Measurements from ENCODE around the gene CMKLR1. TPM values are rescaled to one million over a fixed set of nuclear protein-coding genes. Genes with fewer than 3 reads are reported as not detected.

The CMKLR1 gene
- total RNA-seq, 1 experiment from 2014 or later, result 0.66 TPM

DNA sequence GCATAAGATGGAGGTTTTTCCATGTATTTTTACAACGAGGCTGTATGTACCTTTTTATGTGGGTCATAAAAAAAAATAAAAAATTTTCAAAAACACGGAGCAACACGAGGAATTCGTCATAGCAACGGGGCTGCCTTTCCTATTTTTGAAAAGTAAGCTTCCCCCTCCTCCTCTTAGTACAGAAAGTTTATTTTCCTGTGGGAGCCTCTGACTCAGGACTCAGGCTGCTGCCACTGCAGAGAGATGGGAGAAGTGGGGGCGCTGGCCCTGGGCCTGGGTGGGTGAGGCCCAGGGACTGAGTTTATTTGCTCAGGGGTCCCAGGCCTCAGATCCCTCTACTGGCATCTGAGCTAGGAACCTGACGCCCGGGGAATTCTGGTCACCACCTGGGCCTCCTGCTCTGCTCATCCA lies 10.2 kb upstream of the CMKLR1 start:
- Mint-ChIP-seq H3K4me3 (no peak overlapping the region), H3K36me3 (ENCODE audit: insufficient read depth in 1 of 3, low read depth in 3 of 3) (no peaks in the 10 kb centered on the region)
- no peak overlapping the region for H3K27ac ChIP-seq (ENCODE audit: insufficient read length, low read depth, low read length)

More for the DNA sequence above, 10.2 kb upstream of the CMKLR1 start:
- Histone ChIP-seq H3K56ac (ENCODE audit: insufficient read length, low read depth, low read length) (no peak overlapping the region), H3K4me2 (ENCODE audit: insufficient read depth, insufficient read length, low read length) (no peak overlapping the region), H4K8ac (replicated peaks; ENCODE audit: insufficient read length, low read depth, low read length) (no peak overlapping the region), H2BK120ac (ENCODE audit: low read depth, low read length, poor library complexity, severe bottlenecking) (no peak overlapping the region), H2BK20ac (ENCODE audit: low read depth, low read length, poor library complexity, severe bottlenecking) (no peak overlapping the region), H4K5ac (ENCODE audit: insufficient read length, low read depth, low read length) (no peak overlapping the region), H3K18ac (ENCODE audit: insufficient read length, low read depth, low read length) (no peak overlapping the region), H3K9ac (ENCODE audit: extremely low read depth, insufficient read length, low read length) (no peak overlapping the region), H2AK5ac (ENCODE audit: insufficient read length, low read length) (no peak overlapping the region), H2BK15ac (ENCODE audit: low read depth, low read length) (no peak overlapping the region), H3K14ac (ENCODE audit: insufficient read depth, low read length) (no peak overlapping the region), H3K79me2 (ENCODE audit: insufficient read depth, low read length) (no peaks in the 10 kb centered on the region), H2BK12ac (ENCODE audit: insufficient read length, low read depth, low read length) (no peak overlapping the region), H4K20me1 (ENCODE audit: control insufficient read depth, insufficient read depth, insufficient read length) (no peaks in the 10 kb centered on the region), H2AFZ (ENCODE audit: low read length) (no peak overlapping the region), H3K23me2 (ENCODE audit: insufficient read length, low read depth, low read length, poor library complexity, severe bottlenecking) (no peaks in the 10 kb centered on the region), H3K9me3 (ENCODE audit: control insufficient read depth, low read depth, low read length) (no peaks in the 10 kb centered on the region), H3K4ac (ENCODE audit: low read depth, low read length) (no peak overlapping the region), H3K79me1 (ENCODE audit: insufficient read depth, low read depth, low read length, poor library complexity, severe bottlenecking) (no peaks in the 10 kb centered on the region), H2BK5ac (ENCODE audit: insufficient read length, low read length) (no peak overlapping the region), H4K91ac (ENCODE audit: insufficient read length, low read depth, low read length) (no peak overlapping the region), H3K4me1 (ENCODE audit: insufficient read depth, low read length) (no peaks in the 10 kb centered on the region), H3K23ac (ENCODE audit: insufficient read length, low read depth, low read length) (no peak overlapping the region), H3K27me3 (ENCODE audit: insufficient read depth, low read length) (no peaks in the 10 kb centered on the region), H3T11ph (ENCODE audit: low read length) (no peak overlapping the region)
- TF ChIP-seq, protein P1, sequence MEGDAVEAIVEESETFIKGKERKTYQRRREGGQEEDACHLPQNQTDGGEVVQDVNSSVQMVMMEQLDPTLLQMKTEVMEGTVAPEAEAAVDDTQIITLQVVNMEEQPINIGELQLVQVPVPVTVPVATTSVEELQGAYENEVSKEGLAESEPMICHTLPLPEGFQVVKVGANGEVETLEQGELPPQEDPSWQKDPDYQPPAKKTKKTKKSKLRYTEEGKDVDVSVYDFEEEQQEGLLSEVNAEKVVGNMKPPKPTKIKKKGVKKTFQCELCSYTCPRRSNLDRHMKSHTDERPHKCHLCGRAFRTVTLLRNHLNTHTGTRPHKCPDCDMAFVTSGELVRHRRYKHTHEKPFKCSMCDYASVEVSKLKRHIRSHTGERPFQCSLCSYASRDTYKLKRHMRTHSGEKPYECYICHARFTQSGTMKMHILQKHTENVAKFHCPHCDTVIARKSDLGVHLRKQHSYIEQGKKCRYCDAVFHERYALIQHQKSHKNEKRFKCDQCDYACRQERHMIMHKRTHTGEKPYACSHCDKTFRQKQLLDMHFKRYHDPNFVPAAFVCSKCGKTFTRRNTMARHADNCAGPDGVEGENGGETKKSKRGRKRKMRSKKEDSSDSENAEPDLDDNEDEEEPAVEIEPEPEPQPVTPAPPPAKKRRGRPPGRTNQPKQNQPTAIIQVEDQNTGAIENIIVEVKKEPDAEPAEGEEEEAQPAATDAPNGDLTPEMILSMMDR (conservative IDR thresholded peaks at IDR 0.05), result no peak
- DNase-seq, result no peak
- no CpG with 5 or more reads among the region's 8 CpGs for WGBS (ENCODE audit: extremely low coverage, insufficient read length, low lambda C conversion rate)
- Mint-ChIP-seq H3K4me1 (peaks cover 0 to 19% of the 10 kb centered on the region in 2 experiments), H3K9me3 (peaks cover 2 to 3% of the 10 kb centered on the region in 2 experiments; a peak in 3 of 5 replicates), H3K27ac (no peak overlapping the region), H3K27me3 (ENCODE audit: low read depth) (no peaks in the 10 kb centered on the region)

Data from H9 (cell line).